NCI-H748 treated with DMSO at 0.1 percent for 48 hours (cell line): ENCODE data around the gene IFT43.

ENCODE experiments used
- DNase-seq: peaks from one replicate; lab custom pipeline; 2025; lab: John Stamatoyannopoulos, UW

IFT43 gene

GRCh38 chr14:76081642-76082041 is 96.1 kb downstream of the IFT43 start:
- no peak for DNase-seq

GRCh38 chr14:76083796-76084765 is 98.5 kb downstream of the IFT43 start:
- no peak for DNase-seq

GRCh38 chr14:76085358-76085757 is 99.8 kb downstream of the IFT43 start:
- no peak for DNase-seq

GRCh38 chr14:76086636-76087035 is 101.1 kb downstream of the IFT43 start:
- DNase-seq = no peak

- no peak for DNase-seq
Observed at GRCh38 chr14:76088326-76088725, 102.8 kb downstream of the IFT43 start.

- no peak for DNase-seq
Observed at GRCh38 chr14:76088771-76089571, 103.4 kb downstream of the IFT43 start.

- DNase-seq = no peak
Observed at GRCh38 chr14:76089575-76089974, 104.0 kb downstream of the IFT43 start.

- no peak for DNase-seq
Observed at GRCh38 chr14:76090616-76091391, 105.2 kb downstream of the IFT43 start.

GRCh38 chr14:76093077-76093476 is 107.5 kb downstream of the IFT43 start:
- no peak for DNase-seq

- DNase-seq = no peak
Observed at GRCh38 chr14:76096257-76096656, 110.7 kb downstream of the IFT43 start.

- no peak for DNase-seq
Observed at GRCh38 chr14:76097547-76097946, 112.0 kb downstream of the IFT43 start.

GRCh38 chr14:76098047-76098446 is 112.5 kb downstream of the IFT43 start:
- DNase-seq = no peak

- no peak for DNase-seq
Observed at GRCh38 chr14:76098916-76099675, 113.5 kb downstream of the IFT43 start.

- DNase-seq = no peak
Observed at GRCh38 chr14:76100236-76100635, 114.7 kb downstream of the IFT43 start.

GRCh38 chr14:76101391-76102379 is 116.1 kb downstream of the IFT43 start:
- DNase-seq = no peak

- DNase-seq = no peak
Observed at GRCh38 chr14:76104802-76105355, 119.3 kb downstream of the IFT43 start.

GRCh38 chr14:76106188-76106587 is 120.6 kb downstream of the IFT43 start:
- no peak for DNase-seq

- peak; percentile 35 for DNase-seq
Observed at GRCh38 chr14:76109087-76109880, 123.7 kb downstream of the IFT43 start.
